Mammary epithelial cell (primary cell): Measurements from ENCODE around the gene FMO3.

Source experiments
- CTCF ChIP-seq, 2 donors: IDR thresholded peaks in 1 of 2; conservative IDR thresholded peaks in 1 of 2; 2 replicates each; pipeline ENCODE4 v1.5.1; 2011 to 2012; ENCODE audit warnings: inconsistent platforms in 2 of 2, low read length in 2 of 2, mild to moderate bottlenecking in 2 of 2, control low read depth in 1 of 2, low read depth in 1 of 2; ENCODE audit not compliant: insufficient read depth in 1 of 2; ENCODE audit errors: extremely low read depth in 1 of 2
- EZH2 ChIP-seq: IDR thresholded peaks from 2 replicates; pipeline ENCODE4 v1.6.1; 2012; ENCODE audit warnings: low read length, inconsistent platforms, borderline replicate concordance

GRCh38 chr1:171115280-171115897 is 24.7 kb downstream of the FMO3 start:
- TF ChIP-seq CTCF (conservative IDR thresholded peaks at IDR 0.05 in 1 of 2, IDR thresholded peaks at IDR 0.05 in 1 of 2; ENCODE audit: extremely low read depth in 1 of 2, insufficient read depth in 1 of 2, low read depth in 1 of 2, low read length in 2 of 2): no peak
- TF ChIP-seq EZH2: no peak
